Stimulated activated CD8-positive, alpha-beta memory T cell treated with anti-CD3 and anti-CD28 coated beads, Interleukin-2, amount 100 ng/mL, for 1 hour (primary cell): ENCODE measurements around the gene TMEM119.

Experiments
- DNase-seq, 2 donors: peaks; one replicate each; pipeline ENCODE4 v3.0.0-alpha.2; 2020; ENCODE audit warnings: low read depth in 2 of 2

TMEM119 gene

DNA sequence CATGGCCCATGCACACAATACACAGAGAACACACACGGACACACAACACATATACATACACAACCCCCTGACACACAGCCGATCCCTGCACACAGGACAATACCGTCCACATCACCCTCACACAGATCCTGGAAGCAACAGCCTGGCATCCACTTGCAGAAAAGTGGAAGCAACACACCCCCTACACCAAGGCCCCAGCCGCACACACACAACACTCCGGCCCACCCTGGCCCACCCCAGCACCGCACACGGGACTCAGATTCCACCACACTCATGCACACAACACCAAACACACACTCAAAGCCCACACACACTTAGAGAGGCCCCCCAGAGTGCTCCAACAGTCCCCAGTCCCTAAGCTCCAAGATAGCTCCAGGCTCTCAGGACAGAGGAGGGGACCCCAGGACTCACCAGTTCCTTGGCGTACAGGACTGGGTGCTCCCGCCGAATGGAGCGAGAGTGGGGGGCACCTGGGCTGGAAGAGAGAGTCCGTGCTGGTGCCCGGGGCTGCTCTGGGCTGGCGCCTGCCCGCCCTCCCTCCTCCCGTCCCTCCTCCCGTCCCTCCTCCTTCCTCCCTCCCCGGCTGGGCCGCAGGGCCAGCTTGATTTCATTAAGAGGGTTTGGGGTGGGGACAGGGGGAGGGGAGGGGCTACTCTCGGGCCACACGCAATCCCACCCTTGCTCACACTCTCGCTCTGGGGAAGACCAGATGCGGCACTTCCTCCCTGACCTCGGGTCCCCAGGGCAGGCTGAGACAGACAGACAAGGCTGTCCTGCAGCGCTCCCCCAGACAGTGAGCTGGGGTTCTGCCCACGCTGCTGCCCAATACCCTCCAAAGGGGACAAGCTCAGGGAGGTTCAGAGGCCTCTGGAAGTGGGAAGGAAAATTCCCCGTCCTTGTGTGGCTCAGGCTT, at the start of gene TMEM119:
TMEM119 (minus strand) TSS at position 526 of the 913 bp plus-strand sequence. CDS start 5,701 bp downstream, outside the sequence.
- no peak for DNase-seq

- no peak for DNase-seq
Measured at GRCh38 chr12:108646600-108647579, 49.0 kb upstream of the TMEM119 start.

DNA sequence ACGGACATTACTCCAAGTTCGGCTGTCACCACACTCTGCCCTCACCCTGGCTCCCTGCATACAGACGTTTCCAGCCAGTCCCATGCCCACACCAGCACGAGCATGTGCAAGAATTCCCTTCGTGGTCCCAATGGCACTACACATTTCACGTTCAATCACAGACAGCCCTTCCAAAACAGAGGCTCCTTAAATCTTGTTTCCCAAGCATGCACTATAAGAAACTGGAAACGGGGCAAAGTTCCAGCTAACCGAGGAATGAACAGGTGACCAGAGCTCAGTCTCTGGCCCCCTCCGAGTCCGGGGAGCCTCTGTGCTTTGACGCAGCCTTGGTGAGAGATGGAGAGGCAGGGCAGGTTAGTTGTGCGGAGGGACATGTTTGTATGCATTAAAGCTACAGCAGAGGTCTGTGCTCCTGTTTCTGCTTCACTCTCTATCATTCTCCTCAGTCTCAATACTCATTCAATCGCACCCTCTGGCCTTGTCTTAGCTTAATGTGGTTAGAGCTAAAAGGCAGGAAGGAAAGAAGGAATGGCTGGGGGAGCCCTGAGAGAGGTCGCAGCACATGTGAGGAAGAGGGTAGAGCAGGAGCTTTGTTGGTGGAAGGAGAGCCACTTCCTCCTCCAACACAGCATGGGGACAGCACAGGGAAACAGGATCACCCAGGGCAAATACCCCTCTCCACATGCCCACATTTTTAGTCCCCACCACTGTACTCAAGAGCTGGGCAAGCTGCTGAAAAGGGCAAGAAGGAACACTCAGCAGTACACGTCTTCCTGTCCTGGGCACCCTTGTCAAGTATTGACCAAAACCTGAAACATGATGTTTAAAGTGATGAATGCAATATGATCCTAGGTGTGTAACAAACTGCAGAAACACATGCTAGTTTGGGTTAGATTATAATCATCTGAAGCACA, 48.1 kb upstream of the TMEM119 start:
- DNase-seq = no peak

- no peak for DNase-seq
Measured at GRCh38 chr12:108644811-108645120, 46.9 kb upstream of the TMEM119 start.

DNA sequence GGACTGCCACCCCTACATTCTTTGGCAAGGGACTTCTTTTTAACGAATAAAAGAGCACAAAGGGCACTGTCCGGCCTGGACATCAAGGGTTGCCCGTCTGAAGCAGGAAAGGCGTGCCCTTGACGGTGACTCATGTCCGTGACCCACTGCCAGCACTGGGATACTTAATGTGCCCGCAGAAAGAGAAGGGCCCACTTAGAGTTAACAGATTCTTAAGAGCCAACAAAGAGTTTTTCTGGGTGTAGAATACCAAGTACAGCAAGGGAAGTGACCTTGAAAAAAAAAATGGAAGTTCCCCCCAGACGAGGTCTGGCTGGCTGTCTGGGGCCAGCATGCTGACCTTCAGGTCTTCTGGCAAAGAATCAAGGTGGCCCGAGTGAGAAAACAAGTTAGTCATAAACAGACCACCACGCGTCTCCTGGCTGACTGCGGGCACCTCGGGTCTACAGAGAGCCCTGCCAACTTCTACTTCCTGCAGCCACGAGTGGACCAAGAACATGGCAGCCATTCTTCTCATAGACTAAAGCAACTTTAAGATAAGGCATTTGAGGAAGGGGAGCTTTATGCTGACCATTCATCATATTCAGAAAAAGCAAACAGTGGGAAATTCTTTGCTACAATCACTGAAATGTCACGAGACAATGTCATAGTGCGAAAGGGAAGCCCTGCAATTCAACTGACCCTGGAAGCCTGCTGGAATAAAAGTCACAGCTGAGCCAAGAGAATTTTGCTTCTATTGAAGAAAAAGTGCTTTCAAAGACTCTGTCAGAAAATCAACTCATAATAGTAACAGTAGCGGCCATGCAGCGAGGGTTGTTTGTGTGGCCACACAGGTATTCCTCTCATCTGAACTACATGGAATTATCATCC, 46.3 kb upstream of the TMEM119 start:
- no peak for DNase-seq

GRCh38 chr12:108642899-108643654, 45.2 kb upstream of the TMEM119 start:
- DNase-seq = no peak

GRCh38 chr12:108642269-108642870, 44.5 kb upstream of the TMEM119 start:
- no peak for DNase-seq

GRCh38 chr12:108641446-108642268, 43.8 kb upstream of the TMEM119 start:
- DNase-seq = no peak

GRCh38 chr12:108640802-108641445, 43.0 kb upstream of the TMEM119 start:
- DNase-seq = no peak

DNA sequence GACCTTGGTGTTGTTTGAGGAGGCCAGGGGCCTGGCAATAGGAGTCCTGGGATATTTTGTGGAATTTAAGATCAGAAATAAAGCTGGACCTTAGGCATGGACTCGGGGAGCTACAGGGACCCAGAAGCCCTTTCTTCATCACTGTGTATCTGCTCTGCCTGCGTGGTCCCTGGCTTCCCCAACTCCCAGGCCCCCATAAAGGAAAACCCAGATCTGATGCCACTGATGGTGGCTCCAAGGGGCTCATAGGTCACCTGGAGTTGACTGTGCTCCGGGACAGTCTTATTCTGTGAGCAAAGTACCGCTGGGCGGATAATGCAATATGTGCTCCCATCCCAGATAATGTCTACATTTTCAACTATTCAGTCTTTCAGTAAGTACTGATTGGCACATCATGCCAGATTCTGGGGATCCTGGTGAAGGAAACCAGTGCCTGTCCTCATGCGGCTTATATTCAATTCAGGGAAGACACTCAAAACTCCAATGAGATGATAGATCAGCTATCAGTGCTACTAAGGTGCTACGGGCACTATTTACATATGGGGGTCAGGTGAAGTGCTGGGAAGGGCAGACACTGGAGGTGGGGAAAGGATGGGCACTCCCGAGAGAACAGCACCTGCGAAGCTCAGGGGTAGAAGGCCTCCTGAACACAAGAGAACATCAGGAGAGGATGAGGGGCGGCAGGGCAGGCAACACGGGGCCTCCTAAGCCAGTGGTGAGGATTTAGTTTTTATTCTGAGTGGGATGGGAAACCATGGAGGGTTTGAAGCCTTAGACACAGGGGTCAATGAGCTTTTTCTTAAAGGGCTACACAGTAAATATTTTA, 41.3 kb upstream of the TMEM119 start:
- no peak for DNase-seq

- DNase-seq = no peak
Measured at GRCh38 chr12:108638141-108638827, 40.4 kb upstream of the TMEM119 start.

- DNase-seq = no peak
Measured at GRCh38 chr12:108637222-108637971, 39.5 kb upstream of the TMEM119 start.

DNA sequence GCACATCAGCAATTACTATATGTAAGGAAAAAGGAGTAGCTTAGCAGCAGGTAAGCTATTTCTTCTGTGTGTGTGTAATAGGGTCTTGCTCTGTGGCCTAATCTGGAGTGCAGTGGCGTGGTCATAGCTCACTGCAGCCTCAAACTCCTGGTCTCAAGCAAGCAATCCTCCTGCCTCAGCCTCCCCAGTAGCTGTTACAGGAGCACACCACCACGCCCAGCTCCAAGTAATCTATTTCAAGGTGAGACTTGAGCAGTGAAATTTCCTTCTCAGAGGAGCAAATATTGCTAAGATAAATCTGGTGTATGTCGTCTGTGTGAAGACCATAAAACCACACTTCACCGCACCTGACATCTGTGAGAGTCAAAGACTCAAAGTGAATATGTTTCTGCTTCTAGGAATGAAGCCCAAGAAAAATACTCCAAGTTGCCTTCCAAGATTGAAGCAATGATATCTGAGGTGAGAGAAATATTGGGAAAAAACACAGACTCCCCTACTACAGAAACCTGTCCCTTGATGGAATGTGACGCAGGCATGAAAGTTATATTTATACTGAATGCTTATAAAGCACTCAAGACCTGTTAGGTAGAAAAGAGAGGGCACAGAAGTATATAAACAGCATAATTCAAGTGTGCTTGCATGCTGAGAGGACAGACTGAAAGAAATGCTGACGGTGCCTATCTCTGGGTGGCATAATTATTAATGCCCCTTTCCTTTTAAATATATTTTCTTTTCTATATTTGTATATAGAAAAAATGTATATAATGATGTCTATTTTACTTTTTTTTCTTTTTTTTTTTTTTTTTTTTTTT, 38.3 kb upstream of the TMEM119 start:
- no peak for DNase-seq

GRCh38 chr12:108635201-108635996, 37.5 kb upstream of the TMEM119 start:
- DNase-seq = peak in 1 of 2 donors; percentile 42
